HEK293 (cell line): Measurements from ENCODE around the gene DOP1A.

ENCODE experiments used
- CTCF ChIP-seq: fragments of 450-650 bp; formaldehyde crosslinking; IDR thresholded peaks from 2 replicates; pipeline ENCODE4 v1.5.1; 2016; ENCODE audit warnings: missing biosample characterization, missing genetic modification characterization
- IKZF3 ChIP-seq: fragments of 450-650 bp; IDR thresholded peaks from 2 replicates; pipeline ENCODE4 v1.5.0; 2018; ENCODE audit warnings: missing biosample characterization, mild to moderate bottlenecking, missing genetic modification characterization, moderate library complexity
- REST ChIP-seq: fragments of 450-650 bp; formaldehyde crosslinking; IDR thresholded peaks from 2 replicates; pipeline ENCODE4 v1.5.1; 2016; ENCODE audit warnings: missing biosample characterization, missing genetic modification characterization
- TRIM28 ChIP-seq: IDR thresholded peaks from 2 replicates; pipeline ENCODE4 v1.6.1; 2011; ENCODE audit warnings: low read length, control low read depth, borderline replicate concordance
- ZBTB11 ChIP-seq: fragments of 450-650 bp; formaldehyde crosslinking; conservative IDR thresholded peaks from 2 replicates; pipeline ENCODE4 v1.5.1; 2016; ENCODE audit warnings: low read depth, missing biosample characterization, missing genetic modification characterization
- ZNF10 ChIP-seq: fragments of 450-650 bp; formaldehyde crosslinking; IDR thresholded peaks from 2 replicates; pipeline ENCODE4 v1.5.1; 2017; ENCODE audit warnings: missing biosample characterization, missing genetic modification characterization
- ZNF138 ChIP-seq: fragments of 450-650 bp; formaldehyde crosslinking; IDR thresholded peaks from 2 replicates; pipeline ENCODE4 v1.5.1; 2016; ENCODE audit warnings: missing biosample characterization, missing genetic modification characterization, borderline replicate concordance
- ZNF223 ChIP-seq: fragments of 450-650 bp; formaldehyde crosslinking; IDR thresholded peaks from 2 replicates; pipeline ENCODE4 v1.5.1; 2016; ENCODE audit warnings: missing biosample characterization, missing genetic modification characterization
- ZNF335 ChIP-seq: fragments of 450-650 bp; formaldehyde crosslinking; conservative IDR thresholded peaks from 2 replicates; pipeline ENCODE4 v1.5.1; 2016; ENCODE audit warnings: missing biosample characterization, missing genetic modification characterization
- ZNF555 ChIP-seq: fragments of 450-650 bp; formaldehyde crosslinking; conservative IDR thresholded peaks from 2 replicates; pipeline ENCODE4 v1.5.1; 2017; ENCODE audit warnings: missing biosample characterization, mild to moderate bottlenecking, missing genetic modification characterization, inconsistent platforms
- ZNF660 ChIP-seq: fragments of 450-650 bp; IDR thresholded peaks from 2 replicates; pipeline ENCODE4 v1.5.1; 2018; ENCODE audit warnings: missing biosample characterization, mild to moderate bottlenecking, missing genetic modification characterization
- ZNF701 ChIP-seq: fragments of 450-650 bp; formaldehyde crosslinking; IDR thresholded peaks from 2 replicates; pipeline ENCODE4 v1.5.1; 2016; ENCODE audit warnings: missing biosample characterization, missing genetic modification characterization
- ZSCAN18 ChIP-seq: fragments of 450-650 bp; formaldehyde crosslinking; IDR thresholded peaks from 2 replicates; pipeline ENCODE4 v1.5.1; 2016; ENCODE audit warnings: missing biosample characterization, missing genetic modification characterization
- ZSCAN30 ChIP-seq: fragments of 450-650 bp; IDR thresholded peaks from 2 replicates; pipeline ENCODE4 v1.5.1; 2018; ENCODE audit warnings: missing biosample characterization, mild to moderate bottlenecking, missing genetic modification characterization, moderate library complexity

- TF ChIP-seq ZNF701 (no peak), ZNF138 (tag by site-specific recombination) (no peak), ZSCAN18 (tag by site-specific recombination) (no peak), CTCF (tag by site-specific recombination) (no peak), ZNF335 (tag by site-specific recombination) (no peak), TRIM28 (no peak), ZNF660 (tag by site-specific recombination) (no peak), ZNF223 (tag by site-specific recombination) (no peak), ZBTB11 (no peak), IKZF3 (tag by site-specific recombination) (no peak), ZNF10 (tag by site-specific recombination) (no peak), REST (tag by site-specific recombination) (no peak), ZSCAN30 (tag by site-specific recombination) (no peak), ZNF555 (tag by site-specific recombination) (no peak)
Measured at GRCh38 chr6:83114164-83114563, 46.7 kb downstream of the DOP1A start.
